GM19099 (cell line): ENCODE data around the gene RPL28.

Experiments used
- POLR2A ChIP-seq: IDR thresholded peaks from 3 replicates; pipeline ENCODE4 v1.6.1; 2011; ENCODE audit warnings: low read depth; ENCODE audit not compliant: insufficient read length; ENCODE audit errors: extremely low read depth

Gene RPL28

GRCh38 chr19:55385724-55386492 is at the start of gene RPL28:
TSS of gene RPL28 (plus strand) at chr19:55385932. CDS start at chr19:55386358, 426 bp downstream.
- TF ChIP-seq POLR2A: peak; percentile 100

- TF ChIP-seq POLR2A: no peak
Observed at GRCh38 chr19:55336101-55336500, 49.6 kb upstream of the RPL28 start.

GRCh38 chr19:55339105-55339888 is 46.4 kb upstream of the RPL28 start, which contains the start of gene KMT5C:
TSS of gene KMT5C (plus strand) at chr19:55339876. CDS start at chr19:55341937, 2,061 bp downstream.
- peak; percentile 27 for TF ChIP-seq POLR2A

GRCh38 chr19:55339889-55340783 is 45.6 kb upstream of the RPL28 start:
- TF ChIP-seq POLR2A: peak; percentile 77

DNA sequence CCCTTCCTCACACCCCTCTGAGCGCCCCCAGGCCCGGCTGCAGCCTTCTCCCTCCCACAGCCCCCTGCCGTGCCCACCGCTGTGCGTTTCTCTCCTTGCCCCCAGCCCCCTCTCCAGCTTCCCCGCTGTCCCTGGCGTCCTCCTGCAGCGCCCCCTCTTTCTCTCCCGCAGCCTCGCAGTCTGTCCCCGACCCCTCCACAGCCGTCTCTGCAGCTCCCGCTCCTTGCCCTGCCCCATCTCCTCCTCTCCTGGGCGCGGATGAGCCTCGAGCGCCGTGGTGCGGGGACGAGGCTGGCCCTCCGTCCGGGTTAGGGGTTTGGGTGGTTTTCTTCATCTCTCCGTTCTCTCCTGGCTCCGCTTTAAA is 45.0 kb upstream of the RPL28 start:
- TF ChIP-seq POLR2A: no peak

- TF ChIP-seq POLR2A: no peak
Observed at GRCh38 chr19:55341171-55341588, 44.6 kb upstream of the RPL28 start.

DNA sequence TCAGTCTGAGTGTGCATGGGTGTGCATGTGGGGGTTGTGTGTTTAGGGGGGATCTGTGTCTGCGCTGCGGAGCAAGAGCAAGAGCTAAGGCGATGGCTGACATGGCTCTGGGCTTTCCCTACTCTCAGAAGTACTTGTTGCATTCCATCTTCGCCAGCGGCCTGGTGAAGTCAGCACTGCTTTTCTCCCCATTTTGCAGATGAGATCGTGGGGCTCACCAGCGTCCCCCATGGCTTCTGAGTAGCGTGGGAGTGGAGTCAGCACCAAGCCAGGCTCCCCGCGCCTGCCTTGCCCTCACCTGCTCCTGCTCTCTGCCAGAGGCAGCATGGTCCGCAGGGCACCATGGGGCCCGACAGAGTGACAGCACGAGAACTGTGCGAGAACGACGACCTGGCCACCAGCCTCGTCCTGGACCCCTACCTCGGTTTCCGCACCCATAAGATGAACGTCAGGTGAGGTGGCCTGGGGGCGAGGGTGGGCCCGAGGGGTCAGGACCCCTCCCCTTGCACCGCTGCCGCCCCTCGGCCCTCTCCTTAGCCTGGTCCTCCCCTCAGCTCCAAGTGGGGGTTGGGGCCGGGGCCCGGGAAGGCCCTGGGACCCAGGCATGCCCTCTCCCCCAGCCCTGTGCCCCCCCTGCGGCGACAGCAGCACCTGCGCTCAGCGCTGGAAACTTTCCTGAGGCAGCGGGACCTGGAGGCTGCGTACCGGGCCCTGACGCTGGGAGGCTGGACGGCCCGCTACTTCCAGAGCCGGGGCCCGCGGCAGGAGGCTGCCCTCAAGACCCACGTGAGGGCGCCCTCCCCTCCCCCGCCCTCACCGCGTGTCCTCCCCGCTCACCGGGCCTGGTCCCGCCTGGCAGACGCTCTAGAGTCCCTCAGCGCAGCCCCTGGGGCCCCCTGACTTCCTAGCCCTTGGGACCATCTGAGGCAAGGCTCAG is 43.9 kb upstream of the RPL28 start:
- TF ChIP-seq POLR2A: no peak

DNA sequence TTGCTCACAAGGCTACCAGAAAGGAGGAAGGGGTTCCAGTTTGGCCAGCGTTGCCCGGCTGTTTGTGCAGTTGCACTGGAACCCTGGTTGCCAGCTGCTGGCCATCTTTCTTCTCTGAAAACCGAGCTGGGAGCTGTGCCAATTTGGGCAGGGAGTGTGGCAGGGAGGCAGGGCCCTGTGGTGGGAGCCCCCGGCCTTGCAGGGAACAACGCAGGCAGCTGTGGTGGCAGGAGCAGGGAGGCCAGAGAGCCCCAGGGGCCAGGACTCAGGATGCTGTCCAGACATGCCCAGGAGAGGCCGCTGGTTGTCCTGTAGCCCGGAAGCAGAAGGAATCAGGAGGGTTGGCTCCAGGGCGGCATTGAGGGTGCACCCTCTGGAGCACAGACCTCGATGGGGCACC is 41.3 kb upstream of the RPL28 start:
- no peak for TF ChIP-seq POLR2A

DNA sequence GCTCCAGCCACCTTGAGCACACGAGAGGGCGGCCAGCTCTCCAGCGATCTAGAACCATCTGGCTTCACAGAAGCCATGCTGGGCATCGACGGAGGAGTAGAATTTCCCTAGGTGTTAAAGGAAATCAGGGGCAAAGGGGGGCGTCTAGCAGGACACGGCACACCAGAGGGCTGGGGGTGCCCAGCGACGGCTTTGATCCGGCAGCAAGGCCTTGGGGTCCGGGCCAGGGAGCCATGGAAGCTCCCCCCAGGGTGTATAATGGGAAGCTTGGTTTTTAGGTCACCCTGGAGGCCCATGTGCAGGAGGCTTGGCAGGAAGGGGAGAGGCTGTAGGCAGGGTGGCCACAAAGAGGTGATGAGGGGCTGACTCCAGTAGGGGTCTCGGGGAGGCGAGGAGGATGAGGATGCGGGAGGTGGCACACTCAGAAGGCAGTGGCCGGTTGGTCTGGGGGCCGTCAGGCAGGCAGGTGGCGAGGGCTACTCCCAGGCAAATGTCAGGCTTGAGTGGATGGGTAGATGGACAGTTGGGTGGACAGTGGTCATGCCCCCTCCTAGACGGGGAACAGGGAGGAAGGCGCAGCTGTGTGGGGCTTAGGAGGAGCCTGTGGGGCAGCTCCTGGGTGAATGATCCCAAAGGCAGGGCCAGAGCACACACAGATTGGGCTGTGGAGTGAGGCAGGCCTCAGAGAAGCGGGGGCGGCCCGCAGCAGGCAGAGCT is 40.5 kb upstream of the RPL28 start:
- no peak for TF ChIP-seq POLR2A

GRCh38 chr19:55345818-55346724 is 39.7 kb upstream of the RPL28 start:
- TF ChIP-seq POLR2A: no peak

DNA sequence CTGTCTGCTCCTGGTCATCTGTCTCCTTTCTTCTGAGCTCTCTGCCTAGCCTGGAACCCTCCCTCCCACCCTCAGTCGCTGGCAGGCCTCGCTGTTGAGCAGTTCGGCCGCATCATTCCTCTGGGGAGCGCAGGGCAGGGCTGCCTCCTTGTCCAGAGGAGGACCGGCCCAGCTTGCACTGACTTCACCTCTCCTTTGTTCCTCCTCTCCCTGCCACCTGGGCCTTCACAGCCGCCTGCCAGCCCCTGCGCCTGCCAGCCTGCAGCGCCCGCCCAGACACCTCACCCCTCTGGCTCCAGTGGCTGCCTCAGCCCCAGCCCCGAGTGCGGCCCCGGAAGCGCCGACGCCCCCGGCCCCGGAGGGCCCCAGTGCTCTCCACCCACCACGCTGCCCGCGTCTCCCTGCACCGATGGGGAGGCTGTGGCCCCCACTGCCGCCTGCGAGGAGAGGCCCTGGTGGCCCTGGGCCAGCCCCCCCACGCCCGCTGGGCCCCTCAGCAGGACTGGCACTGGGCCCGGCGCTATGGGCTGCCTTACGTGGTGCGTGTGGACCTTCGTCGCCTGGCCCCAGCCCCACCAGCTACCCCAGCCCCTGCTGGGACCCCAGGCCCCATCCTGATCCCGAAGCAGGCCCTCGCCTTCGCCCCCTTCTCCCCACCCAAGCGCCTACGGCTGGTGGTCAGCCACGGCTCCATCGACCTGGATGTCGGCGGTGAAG is 38.8 kb upstream of the RPL28 start:
- no peak for TF ChIP-seq POLR2A
